ENCODE data around the gene ZCCHC12. TPM values are rescaled to one million over a fixed set of nuclear protein-coding genes. Genes with fewer than 3 reads are reported as not detected.

Gene ZCCHC12
- total RNA-seq, 1 donor from 2014 or later = 22.7 TPM

- Mint-ChIP-seq H3K27me3 (ENCODE audit: unreplicated experiment) (peaks cover 10% of the 10 kb centered on the region), H3K36me3 (ENCODE audit: unreplicated experiment) (no peaks in the 10 kb centered on the region), H3K27ac (ENCODE audit: unreplicated experiment) (no peak overlapping the region), H3K4me3 (ENCODE audit: unreplicated experiment) (peak overlapping the region; percentile 93), H3K9me3 (ENCODE audit: unreplicated experiment) (no peaks in the 10 kb centered on the region), H3K4me1 (ENCODE audit: low read depth, unreplicated experiment) (no peaks in the 10 kb centered on the region)
- no peak for TF ChIP-seq CTCF (IDR thresholded peaks at IDR 0.05; ENCODE audit: partially characterized antibody, unreplicated experiment)
- DNase-seq = no peak
Observed at GRCh38 chrX:118825227-118825626, 1.6 kb downstream of the ZCCHC12 start.

GRCh38 chrX:118839334-118839958 is 15.8 kb downstream of the ZCCHC12 start:
- Mint-ChIP-seq H3K4me1 (ENCODE audit: low read depth, unreplicated experiment) (no peaks in the 10 kb centered on the region), H3K27ac (ENCODE audit: unreplicated experiment) (peak overlapping the region; percentile 52), H3K9me3 (ENCODE audit: unreplicated experiment) (no peaks in the 10 kb centered on the region), H3K4me3 (ENCODE audit: unreplicated experiment) (peak overlapping the region; percentile 82), H3K36me3 (ENCODE audit: unreplicated experiment) (no peaks in the 10 kb centered on the region), H3K27me3 (ENCODE audit: unreplicated experiment) (no peaks in the 10 kb centered on the region)
- DNase-seq = peak; percentile 89
- peak; percentile 84 for TF ChIP-seq CTCF (IDR thresholded peaks at IDR 0.05; ENCODE audit: partially characterized antibody, unreplicated experiment)

- no peak for DNase-seq
- Mint-ChIP-seq H3K4me3 (ENCODE audit: unreplicated experiment) (no peak overlapping the region), H3K27me3 (ENCODE audit: unreplicated experiment) (no peaks in the 10 kb centered on the region), H3K27ac (ENCODE audit: unreplicated experiment) (no peak overlapping the region), H3K36me3 (ENCODE audit: unreplicated experiment) (no peaks in the 10 kb centered on the region), H3K9me3 (ENCODE audit: unreplicated experiment) (no peaks in the 10 kb centered on the region), H3K4me1 (ENCODE audit: low read depth, unreplicated experiment) (no peaks in the 10 kb centered on the region)
- peak; percentile 53 for TF ChIP-seq CTCF (IDR thresholded peaks at IDR 0.05; ENCODE audit: partially characterized antibody, unreplicated experiment)
Observed at GRCh38 chrX:118847676-118848075, 24.1 kb downstream of the ZCCHC12 start.

- H3K27ac Mint-ChIP-seq (ENCODE audit: unreplicated experiment) = no peak overlapping the region
- DNase-seq = no peak
- H3K4me1 Mint-ChIP-seq (ENCODE audit: low read depth, unreplicated experiment) = no peaks in the 10 kb centered on the region
- no peak for TF ChIP-seq CTCF (IDR thresholded peaks at IDR 0.05; ENCODE audit: partially characterized antibody, unreplicated experiment)
- H3K36me3 Mint-ChIP-seq (ENCODE audit: unreplicated experiment) = no peaks in the 10 kb centered on the region
- H3K4me3 Mint-ChIP-seq (ENCODE audit: unreplicated experiment) = no peak overlapping the region
- no peaks in the 10 kb centered on the region for H3K9me3 Mint-ChIP-seq (ENCODE audit: unreplicated experiment)
- H3K27me3 Mint-ChIP-seq (ENCODE audit: unreplicated experiment) = no peaks in the 10 kb centered on the region
Observed at GRCh38 chrX:118853596-118853995, 30.0 kb downstream of the ZCCHC12 start.

- Mint-ChIP-seq H3K4me3 (ENCODE audit: unreplicated experiment) (no peak overlapping the region), H3K4me1 (ENCODE audit: low read depth, unreplicated experiment) (no peaks in the 10 kb centered on the region), H3K36me3 (ENCODE audit: unreplicated experiment) (no peaks in the 10 kb centered on the region), H3K9me3 (ENCODE audit: unreplicated experiment) (no peaks in the 10 kb centered on the region), H3K27ac (ENCODE audit: unreplicated experiment) (no peak overlapping the region), H3K27me3 (ENCODE audit: unreplicated experiment) (no peaks in the 10 kb centered on the region)
- TF ChIP-seq CTCF (IDR thresholded peaks at IDR 0.05; ENCODE audit: partially characterized antibody, unreplicated experiment) = no peak
- no peak for DNase-seq
Observed at GRCh38 chrX:118855681-118856310, 32.2 kb downstream of the ZCCHC12 start.
